Thoracic aorta (tissue), 2 donors: ENCODE results near the gene STAB1. TPM values are rescaled to one million over a fixed set of nuclear protein-coding genes. Genes with fewer than 3 reads are reported as not detected.

Experiments used
- ATAC-seq: fragments of 150-250 bp; one replicate; pipeline ENCODE4 v1.8.0; 2017; ENCODE audit warnings: low read depth; ENCODE audit not compliant: insufficient number of reproducible peaks, low FRiP score
- DNase-seq: peaks from one replicate; pipeline ENCODE4 v3.0.0-alpha.2; 2020; ENCODE audit warnings: low spot score
- H3K27ac ChIP-seq, 2 donors: fragments of 200-600 bp; sonication (generic); 1 replicate in 1 of 2; 2 replicates in 1 of 2; pipeline ENCODE4 v1.5.1; 2016; ENCODE audit warnings: mild to moderate bottlenecking in 2 of 2, moderate library complexity in 2 of 2
- H3K27me3 ChIP-seq: fragments of 200-600 bp; sonication (generic); replicated peaks from 2 replicates; pipeline ENCODE4 v1.6.0; 2016; ENCODE audit warnings: mild to moderate bottlenecking; ENCODE audit not compliant: insufficient read depth
- H3K36me3 ChIP-seq: fragments of 200-600 bp; sonication (generic); one replicate; pipeline ENCODE4 v1.5.1; 2016
- H3K4me1 ChIP-seq, 2 donors: fragments of 200-600 bp; sonication (generic); 1 replicate in 1 of 2; 2 replicates in 1 of 2; pipeline versions ENCODE4 v1.5.1 to v1.6.0; 2016; ENCODE audit warnings: low read depth in 2 of 2, mild to moderate bottlenecking in 1 of 2; ENCODE audit not compliant: control insufficient read depth in 1 of 2
- H3K4me3 ChIP-seq: fragments of 200-600 bp; sonication (generic); 2 replicates; pipeline ENCODE4 v1.5.1; 2016; ENCODE audit warnings: mild to moderate bottlenecking
- H3K9me3 ChIP-seq: fragments of 200-600 bp; sonication (generic); 2 replicates; pipeline ENCODE4 v1.5.1; 2016
- total RNA-seq, 2 donors: library from RNA; depleted of rRNA; stranded (reverse); fragments of >200 nt; gene quantifications; one replicate each; pipeline versions ENCODE4 v1.1.0 to v1.2.3, GENCODE V29; 2016
- TF ChIP-seq, protein P1 (sequence below): fragments of 200-600 bp; sonication (generic); IDR thresholded peaks from one replicate; pipeline ENCODE4 v1.5.1; 2019; ENCODE audit warnings: antibody characterized with exemption

The STAB1 gene
- total RNA-seq, 2 donors from 2014 or later: 249 to 837 TPM

DNA sequence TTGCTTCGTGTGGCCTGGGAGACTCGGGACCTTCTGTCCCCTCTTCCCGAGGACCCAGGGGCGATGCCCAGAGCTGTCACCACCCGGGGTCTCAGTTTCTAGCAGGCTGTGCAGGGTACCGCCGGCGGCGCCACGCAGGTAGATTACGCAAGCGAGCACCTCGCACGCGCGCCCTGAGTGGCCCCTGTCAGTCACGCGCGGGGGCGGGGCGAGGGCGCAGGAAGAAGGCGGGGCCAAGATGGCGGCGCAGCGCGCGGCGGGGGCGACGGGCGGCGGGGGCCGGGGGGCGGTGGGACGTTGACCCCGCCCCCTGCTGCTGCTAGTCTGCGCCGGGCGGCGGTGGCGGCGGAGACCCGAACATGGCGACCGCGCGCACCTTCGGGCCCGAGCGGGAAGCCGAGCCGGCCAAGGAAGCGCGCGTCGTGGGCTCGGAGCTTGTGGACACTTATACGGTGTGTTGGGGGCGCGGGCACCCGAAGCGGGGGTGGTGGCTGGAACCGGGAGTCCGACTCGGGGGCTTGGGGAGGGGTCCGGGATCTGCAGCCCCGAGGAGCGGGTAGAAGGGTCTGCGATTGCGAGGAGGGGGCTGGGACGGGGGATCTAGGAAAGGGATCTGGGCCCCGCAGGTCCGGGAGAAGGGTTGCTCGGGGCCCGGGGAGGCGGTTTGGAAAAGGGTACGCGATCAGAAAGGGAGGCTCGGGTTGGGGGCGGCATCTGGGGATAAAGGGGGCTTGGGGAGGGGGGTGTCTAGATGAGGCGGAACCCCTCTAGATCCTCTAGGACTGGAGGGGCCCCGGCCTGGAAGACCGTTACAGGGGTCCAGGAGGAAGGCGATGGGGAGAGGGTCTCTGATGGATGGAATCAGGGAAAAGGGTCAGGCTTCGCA is 39.6 kb upstream of the STAB1 start, which contains the start of gene NISCH:
TSS of gene NISCH (plus strand) at position 322 of the 886 bp plus-strand sequence. CDS start at position 360, 38 bp downstream.
- H3K4me1 ChIP-seq: peaks cover 16 to 34% of the 10 kb centered on the region in 2 donors
- no peaks in the 10 kb centered on the region for H3K27me3 ChIP-seq
- ATAC-seq: peak; percentile 74

GRCh38 chr3:52456169-52456799 is 38.9 kb upstream of the STAB1 start:
- Histone ChIP-seq H3K27ac (peak overlapping the region; percentile 94 to 96), H3K9me3 (no peaks in the 10 kb centered on the region), H3K4me1 (peaks cover 16 to 34% of the 10 kb centered on the region in 2 donors), H3K4me3 (peak overlapping the region; percentile 97), H3K36me3 (peaks cover 26% of the 10 kb centered on the region), H3K27me3 (no peaks in the 10 kb centered on the region)
- DNase-seq (no peak), ATAC-seq (no peak)
- TF ChIP-seq, protein P1, sequence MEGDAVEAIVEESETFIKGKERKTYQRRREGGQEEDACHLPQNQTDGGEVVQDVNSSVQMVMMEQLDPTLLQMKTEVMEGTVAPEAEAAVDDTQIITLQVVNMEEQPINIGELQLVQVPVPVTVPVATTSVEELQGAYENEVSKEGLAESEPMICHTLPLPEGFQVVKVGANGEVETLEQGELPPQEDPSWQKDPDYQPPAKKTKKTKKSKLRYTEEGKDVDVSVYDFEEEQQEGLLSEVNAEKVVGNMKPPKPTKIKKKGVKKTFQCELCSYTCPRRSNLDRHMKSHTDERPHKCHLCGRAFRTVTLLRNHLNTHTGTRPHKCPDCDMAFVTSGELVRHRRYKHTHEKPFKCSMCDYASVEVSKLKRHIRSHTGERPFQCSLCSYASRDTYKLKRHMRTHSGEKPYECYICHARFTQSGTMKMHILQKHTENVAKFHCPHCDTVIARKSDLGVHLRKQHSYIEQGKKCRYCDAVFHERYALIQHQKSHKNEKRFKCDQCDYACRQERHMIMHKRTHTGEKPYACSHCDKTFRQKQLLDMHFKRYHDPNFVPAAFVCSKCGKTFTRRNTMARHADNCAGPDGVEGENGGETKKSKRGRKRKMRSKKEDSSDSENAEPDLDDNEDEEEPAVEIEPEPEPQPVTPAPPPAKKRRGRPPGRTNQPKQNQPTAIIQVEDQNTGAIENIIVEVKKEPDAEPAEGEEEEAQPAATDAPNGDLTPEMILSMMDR: no peak

More for the DNA sequence above, 39.6 kb upstream of the STAB1 start, which contains the start of gene NISCH:
- H3K27ac ChIP-seq: peak within 1 kb of the TSS; percentile 94 to 96
- peak within 1 kb of the TSS; percentile 97 for H3K4me3 ChIP-seq
- peak; percentile 73 for DNase-seq
- H3K36me3 ChIP-seq: peaks cover 18% of the 10 kb centered on the region
- TF ChIP-seq, protein P1: no peak
- no peaks in the 10 kb centered on the region for H3K9me3 ChIP-seq

GRCh38 chr3:52456800-52457183 is 38.3 kb upstream of the STAB1 start:
- Histone ChIP-seq H3K4me1 (peaks cover 16 to 34% of the 10 kb centered on the region in 2 donors), H3K36me3 (peaks cover 27% of the 10 kb centered on the region), H3K4me3 (peak overlapping the region; percentile 97), H3K9me3 (no peaks in the 10 kb centered on the region), H3K27me3 (no peaks in the 10 kb centered on the region), H3K27ac (peak overlapping the region; percentile 94 to 96)
- no peak for DNase-seq
- ATAC-seq: no peak
- TF ChIP-seq, protein P1: no peak

GRCh38 chr3:52458031-52458760 is 36.9 kb upstream of the STAB1 start:
- ATAC-seq: no peak
- H3K27ac ChIP-seq: no peak overlapping the region
- H3K4me1 ChIP-seq: peaks cover 16 to 34% of the 10 kb centered on the region in 2 donors
- DNase-seq: no peak
- H3K9me3 ChIP-seq: no peaks in the 10 kb centered on the region
- no peak overlapping the region for H3K4me3 ChIP-seq
- TF ChIP-seq, protein P1: no peak
- no peaks in the 10 kb centered on the region for H3K27me3 ChIP-seq
- peaks cover 27% of the 10 kb centered on the region for H3K36me3 ChIP-seq
